DMS53 (cell line): ENCODE measurements around the gene NOTCH1.
"Not testable (repeated sequence)": the region's sequence is repeated elsewhere in the genome, so short reads cannot be mapped to it uniquely, and the experiment has no call there.

Experiments used
- DNase-seq: peaks from one replicate; lab custom pipeline; 2025; lab: John Stamatoyannopoulos, UW

Gene NOTCH1

GRCh38 chr9:136578915-136579649 lies 33.2 kb upstream of the NOTCH1 start:
- DNase-seq = peak; percentile 90

DNA sequence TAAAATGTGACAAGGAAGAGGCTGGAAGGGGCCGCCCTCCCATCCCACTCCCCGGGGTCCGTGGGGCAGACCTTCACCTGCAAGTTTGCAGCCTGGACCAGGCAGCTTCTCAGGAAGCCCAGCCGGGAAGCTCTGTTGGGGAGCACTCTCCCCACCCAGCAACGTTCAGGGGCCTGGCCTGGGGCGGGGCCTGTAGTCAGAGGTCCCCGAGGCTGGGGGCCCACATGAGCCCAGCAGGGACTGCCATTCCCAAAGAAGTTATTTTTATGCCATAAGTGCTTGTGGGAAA lies 32.7 kb upstream of the NOTCH1 start:
- no peak for DNase-seq

DNA sequence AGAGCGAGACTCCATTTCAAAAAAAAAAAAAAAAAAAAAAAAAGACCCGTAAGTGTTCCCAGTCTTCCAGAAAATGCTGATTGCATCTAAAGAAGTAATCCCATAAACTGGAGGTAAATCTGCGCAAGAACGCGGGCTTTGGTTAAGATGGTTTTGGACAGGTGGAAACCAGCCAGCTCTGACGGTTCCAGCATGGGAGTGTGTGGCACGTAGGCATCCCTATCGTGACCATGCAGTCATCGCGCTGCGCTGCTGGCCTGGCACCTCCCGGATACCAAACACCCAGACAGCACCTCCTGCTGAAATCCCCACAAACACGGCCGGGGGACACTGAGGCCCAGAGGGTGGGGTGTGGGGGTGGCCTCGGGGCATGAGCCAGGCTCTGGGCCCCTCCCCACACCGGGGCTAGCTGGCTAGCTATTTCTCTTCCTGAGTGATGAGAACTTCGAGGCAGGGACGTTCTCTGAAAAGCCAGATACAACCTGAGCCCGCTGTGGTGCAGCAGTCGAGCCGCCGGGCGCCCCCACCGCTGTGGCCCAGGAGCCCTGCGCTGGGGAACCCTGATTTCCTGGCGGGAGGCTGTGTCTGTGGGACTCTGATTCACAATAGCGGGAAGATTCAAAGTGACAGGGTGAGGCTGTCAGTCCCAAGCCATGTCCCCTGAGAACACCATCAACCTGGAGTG lies 32.2 kb upstream of the NOTCH1 start:
- DNase-seq = peak; percentile 77

DNA sequence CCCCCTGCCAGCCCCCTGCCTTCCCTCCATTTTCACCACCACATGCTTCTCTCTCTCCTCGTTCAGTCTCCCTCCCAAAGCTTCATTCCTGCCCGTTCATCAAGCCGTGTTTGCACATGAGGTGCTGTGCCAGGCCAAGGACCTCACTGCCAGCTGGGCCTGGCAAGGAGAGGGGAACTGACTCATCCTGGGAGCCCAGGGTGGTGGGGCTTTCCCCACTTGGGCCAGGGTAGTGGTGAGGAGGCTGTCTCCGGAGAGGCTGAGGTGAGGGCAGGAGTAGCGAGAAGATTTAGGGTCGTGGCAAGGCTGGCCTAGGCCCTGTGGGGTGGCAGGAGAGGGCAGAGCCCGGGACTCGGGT lies 30.4 kb upstream of the NOTCH1 start:
- peak; percentile 47 for DNase-seq

DNA sequence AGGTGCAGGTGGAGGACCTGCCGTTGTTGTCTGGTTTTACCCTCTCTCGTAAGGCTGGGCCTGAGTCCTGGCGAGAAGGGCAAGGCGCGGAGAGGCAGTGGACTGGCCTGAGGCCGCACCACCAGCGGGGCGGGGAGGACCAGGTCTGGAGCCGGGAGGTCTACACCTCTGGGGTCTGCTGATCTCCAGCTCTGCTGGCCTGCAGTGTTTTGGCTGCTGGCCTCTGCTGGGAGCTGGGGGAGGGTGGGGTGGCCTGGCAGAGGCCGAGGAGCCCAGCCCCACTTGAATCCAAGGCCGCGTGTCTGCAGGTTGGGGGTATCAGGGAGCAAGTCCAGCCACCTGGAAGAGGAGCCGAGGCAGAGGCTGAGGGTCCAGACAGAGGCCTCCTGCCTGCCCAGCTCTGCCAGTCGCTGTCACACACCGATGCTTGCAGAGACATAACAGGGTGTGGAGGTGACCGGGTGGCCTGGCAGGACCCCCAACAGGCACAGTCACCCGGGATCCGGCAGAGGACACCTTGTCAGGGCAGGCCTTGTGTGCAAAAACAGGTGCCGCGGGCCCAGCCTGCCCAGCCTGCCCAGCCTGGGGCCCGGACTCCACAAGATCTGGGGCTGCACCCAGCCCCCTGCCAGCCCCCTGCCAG lies 29.9 kb upstream of the NOTCH1 start:
- no peak for DNase-seq

GRCh38 chr9:136574606-136575005 lies 28.8 kb upstream of the NOTCH1 start:
- not testable (repeated sequence) for DNase-seq

- DNase-seq = no peak
These were observed 27.2 kb upstream of the NOTCH1 start for GRCh38 chr9:136572828-136573625.

DNA sequence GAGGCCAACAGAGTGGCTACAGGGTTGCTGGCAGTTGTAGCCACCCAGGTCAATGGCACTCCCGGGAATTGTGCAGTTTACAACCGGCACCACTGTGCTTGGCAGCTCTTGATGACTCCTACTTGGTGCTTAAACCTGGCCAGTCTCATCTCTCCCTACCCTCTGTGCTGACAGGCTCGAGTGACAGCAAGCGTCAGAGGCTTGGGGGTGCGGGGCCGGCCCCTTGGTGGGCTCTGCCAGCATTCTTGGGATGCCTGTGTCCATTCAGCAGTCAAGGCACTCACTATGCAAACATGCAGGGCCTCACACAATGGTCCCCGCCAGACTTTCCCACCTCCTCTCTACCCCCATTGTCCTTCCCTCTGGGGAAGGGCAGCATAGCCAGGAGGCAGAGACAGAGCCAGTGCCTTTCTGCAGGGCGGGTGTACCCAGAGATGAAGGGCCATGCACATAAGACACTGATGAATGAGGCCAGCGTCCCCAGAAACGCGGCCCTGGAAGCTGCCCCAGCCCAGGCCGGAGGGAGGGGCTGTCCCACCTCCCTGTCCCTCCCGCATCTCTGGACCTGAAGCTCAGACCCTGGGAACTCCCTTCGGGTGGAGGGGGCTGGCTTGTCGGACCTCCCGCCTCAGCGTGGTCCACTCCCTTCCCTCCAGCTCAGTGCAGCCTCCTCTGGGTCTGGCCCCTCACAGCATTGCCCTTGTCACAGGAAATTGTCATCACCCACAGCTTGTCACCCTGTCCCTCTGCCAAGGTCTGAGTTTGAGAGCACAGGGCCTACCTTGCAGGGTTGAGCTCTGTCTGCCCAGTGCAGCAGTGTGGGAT lies 26.4 kb upstream of the NOTCH1 start:
- no peak for DNase-seq

DNA sequence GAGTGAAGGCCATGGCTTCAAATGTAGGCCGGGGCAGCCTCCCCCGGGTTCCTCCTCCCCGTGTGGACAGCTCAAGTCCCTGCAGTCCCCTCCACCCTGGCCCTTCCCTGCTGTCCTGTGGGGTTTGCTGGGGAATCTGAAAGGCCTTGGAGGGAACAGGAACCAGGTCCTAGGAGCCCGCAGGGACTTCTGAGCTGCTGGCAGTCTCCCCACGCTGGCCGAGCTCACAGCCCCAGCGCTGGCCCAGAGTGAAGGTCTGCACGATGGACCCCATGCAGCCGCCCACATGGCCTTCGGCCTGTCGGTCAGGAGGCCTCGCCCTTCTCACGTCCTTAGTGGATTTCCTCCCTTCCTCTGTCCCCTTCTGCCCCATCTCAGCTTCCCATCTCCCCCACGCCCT lies 25.7 kb upstream of the NOTCH1 start:
- DNase-seq = no peak

- no peak for DNase-seq
These were observed 25.1 kb upstream of the NOTCH1 start for GRCh38 chr9:136570916-136571315.

- DNase-seq = no peak
These were observed 24.5 kb upstream of the NOTCH1 start for GRCh38 chr9:136570191-136570845.

- DNase-seq = no peak
These were observed 23.8 kb upstream of the NOTCH1 start for GRCh38 chr9:136569526-136570148.

GRCh38 chr9:136568288-136569081 lies 22.6 kb upstream of the NOTCH1 start:
- DNase-seq = no peak

DNA sequence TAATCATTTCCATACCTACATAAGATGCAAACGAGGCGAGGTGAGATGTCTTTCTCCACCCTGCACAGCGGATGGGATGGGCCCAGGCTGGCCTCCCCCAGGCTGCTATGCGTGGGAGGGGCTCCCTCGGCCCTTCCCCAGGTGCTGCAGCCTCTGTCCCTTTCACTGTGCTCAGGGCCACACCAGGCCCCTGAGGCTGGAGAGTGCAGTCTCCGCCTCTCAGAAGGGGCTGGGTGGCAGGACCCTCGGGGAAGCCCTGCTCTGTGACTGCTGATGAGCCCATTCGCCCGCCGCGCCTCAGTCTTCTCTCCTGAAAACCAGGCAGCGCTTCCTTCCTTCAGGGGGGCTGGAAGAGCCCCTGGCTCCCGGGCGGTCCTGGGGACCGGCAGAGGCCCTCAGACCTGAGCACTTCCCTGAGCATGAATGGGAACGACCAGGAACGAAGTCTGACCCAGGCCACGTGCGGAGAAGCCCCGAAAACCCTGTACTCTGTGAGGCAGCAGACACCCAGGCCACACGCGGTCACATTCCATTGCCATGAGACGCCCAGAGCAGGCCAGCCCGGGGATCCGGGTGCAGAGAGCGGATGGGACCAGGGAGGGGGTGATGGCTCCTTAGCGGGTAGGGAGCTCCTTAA lies 21.9 kb upstream of the NOTCH1 start:
- DNase-seq = peak; percentile 34

- no peak for DNase-seq
These were observed 21.1 kb upstream of the NOTCH1 start for GRCh38 chr9:136566901-136567300.

DNA sequence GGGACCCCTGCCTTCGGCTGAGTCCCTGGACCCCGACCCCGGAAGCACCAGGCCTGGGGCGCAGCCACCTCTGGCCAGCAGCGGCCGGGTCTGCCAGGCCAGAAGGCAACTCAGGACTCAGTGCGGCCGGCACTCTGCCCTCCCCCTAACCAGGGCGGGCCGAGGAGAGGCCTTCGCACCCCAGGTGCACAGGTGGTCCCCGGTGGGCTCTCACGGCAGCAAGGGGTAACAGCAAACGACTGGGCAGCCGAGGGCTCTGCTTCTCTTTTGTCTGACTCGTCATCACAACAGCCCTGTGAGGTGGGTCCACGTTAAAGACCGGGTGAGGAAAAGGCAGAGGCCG lies 20.7 kb upstream of the NOTCH1 start:
- no peak for DNase-seq

DNA sequence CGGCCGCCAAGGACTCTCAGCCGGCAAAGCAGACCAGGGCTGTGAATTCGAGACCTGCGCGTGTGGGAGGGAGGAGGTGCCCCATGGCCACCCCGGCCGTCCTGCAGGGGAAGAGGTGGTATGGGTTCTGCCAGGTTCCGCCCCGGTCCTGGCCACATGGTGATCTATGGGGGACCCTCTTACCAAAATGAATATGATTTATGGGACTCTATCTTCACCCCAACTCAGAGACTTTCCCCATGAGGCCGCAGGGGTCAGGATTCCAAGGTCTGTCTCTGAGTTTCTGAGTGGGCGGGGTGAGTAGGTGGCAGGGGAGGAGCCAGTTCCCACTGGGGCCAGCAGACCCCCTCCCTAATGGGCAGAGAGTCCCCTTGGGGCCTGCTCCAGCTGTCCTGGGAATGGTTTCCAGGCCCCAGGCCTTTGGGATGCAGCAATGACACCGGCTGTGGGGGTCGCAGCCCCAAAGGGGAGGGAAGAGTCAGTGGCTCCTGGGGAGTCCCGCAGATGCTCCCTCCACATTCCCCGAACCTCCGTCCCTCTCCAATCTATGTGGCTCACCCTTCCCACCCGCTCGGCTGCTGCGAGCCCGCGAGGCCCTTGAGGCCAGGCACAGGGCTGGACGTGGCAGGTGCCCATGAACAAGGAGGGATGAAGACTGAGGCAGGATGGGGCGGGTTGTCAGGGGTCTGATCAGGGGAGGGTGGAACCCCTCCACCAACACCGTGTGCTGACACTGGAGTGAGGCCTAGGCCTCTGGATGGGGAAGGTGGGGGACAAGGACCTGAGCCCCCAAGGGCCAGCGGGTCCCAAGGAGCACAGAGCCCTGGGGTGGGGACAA lies 20.1 kb upstream of the NOTCH1 start:
- DNase-seq = no peak

DNA sequence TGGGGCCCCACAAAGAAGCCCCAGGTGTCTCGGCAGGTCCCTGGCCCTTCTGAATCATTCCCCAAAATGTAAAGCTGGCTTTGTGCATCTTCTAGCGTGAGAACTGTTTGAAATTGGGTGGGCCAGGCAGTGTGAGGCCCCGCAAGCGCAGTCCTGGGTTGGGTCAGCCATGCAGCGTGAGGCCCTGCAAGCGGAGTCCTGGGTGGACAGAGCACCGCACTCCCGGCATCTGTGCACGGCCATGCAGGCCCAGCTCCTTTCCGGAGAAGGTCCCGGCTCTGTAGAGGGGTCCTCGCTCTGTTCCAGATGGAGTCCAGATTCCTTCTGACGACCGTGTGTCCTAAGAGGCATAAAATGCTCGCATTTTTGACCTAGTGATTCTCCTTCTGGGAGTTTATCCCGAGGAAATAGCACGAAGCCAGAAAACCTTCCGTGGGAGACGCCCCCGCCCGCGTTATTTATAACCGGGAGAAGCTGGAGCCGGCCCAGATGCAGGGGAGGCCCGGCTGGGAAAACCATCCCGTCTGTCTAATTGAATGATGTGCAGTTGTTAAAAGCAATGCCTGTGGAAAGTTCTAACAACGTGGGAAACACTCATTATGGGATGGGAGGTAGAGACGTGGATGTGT lies 19.4 kb upstream of the NOTCH1 start:
- no peak for DNase-seq
